Ovary (tissue), 9 donors: ENCODE data around the gene GLIPR1L1. TPM values are rescaled to one million over a fixed set of nuclear protein-coding genes. Genes with fewer than 3 reads are reported as not detected.

ENCODE experiments used
- DNase-seq, 5 donors: peaks; one replicate each; pipeline ENCODE4 v3.0.0-alpha.2; 2019 to 2020
- H3K27ac ChIP-seq, 2 donors: fragments of 200-600 bp; one replicate each; pipeline versions ENCODE4 v1.5.1 to v1.8.0; 2019 to 2022
- H3K27me3 ChIP-seq: fragments of 200-600 bp; one replicate; pipeline ENCODE4 v1.8.0; 2022
- H3K36me3 ChIP-seq: fragments of 200-600 bp; sonication (generic); one replicate; pipeline ENCODE4 v1.5.1; 2019
- H3K4me1 ChIP-seq: one replicate; pipeline ENCODE4 v1.8.1; 2013; ENCODE audit warnings: mild to moderate bottlenecking, moderate library complexity; ENCODE audit not compliant: insufficient read depth
- H3K4me3 ChIP-seq: fragments of 200-600 bp; sonication (generic); one replicate; pipeline ENCODE4 v1.5.1; 2017
- H3K9me3 ChIP-seq, 2 donors: fragments of 200-600 bp in 1 of 2; sonication (generic) in 1 of 2; one replicate each; pipeline versions ENCODE4 v1.5.1 to v1.8.1; 2013 to 2019; ENCODE audit warnings: mild to moderate bottlenecking in 1 of 2, moderate library complexity in 1 of 2
- CTCF ChIP-seq, 3 donors: fragments of 450-650 bp in 2 of 3; fragments of 200-600 bp in 1 of 3; IDR thresholded peaks; one replicate each; pipeline versions ENCODE4 v1.5.1 to v1.8.0; 2016 to 2022; ENCODE audit warnings: antibody characterized with exemption in 3 of 3, mild to moderate bottlenecking in 1 of 3
- EP300 ChIP-seq: sonication (generic); formaldehyde crosslinking; IDR thresholded peaks from one replicate; pipeline ENCODE4 v1.6.1; 2017; ENCODE audit warnings: antibody characterized with exemption
- POLR2A ChIP-seq: fragments of 450-650 bp; IDR thresholded peaks from one replicate; pipeline ENCODE4 v1.6.1; 2017; ENCODE audit warnings: antibody characterized with exemption, mild to moderate bottlenecking, moderate library complexity
- WGBS, 3 donors: extraction: QIAGEN DNeasy Blood & Tissue Kit in 1 of 3; methylation state at CpG; one replicate each; pipeline versions ENCODE4 v1.1.5 to v1.1.7; 2013 to 2017; 5-methylcytosine and 5-hydroxymethylcytosine counted together
- intact Hi-C, 4 donors: fragments of 100-400 bp; cut with DNase I; formaldehyde crosslinking; loops; one replicate each; pipeline versions ENCODE4 v1.11.0 to v1.15.1; 2022 to 2023
- polyA plus RNA-seq, 2 donors: library from polyadenylated mRNA; stranded (reverse); fragments of 200-250 nt in 1 of 2; fragments of 350-450 nt in 1 of 2; fragmentation: Illumina TruSeq in 1 of 2; extraction: RNeasy Lipid Tissue Mini Kit (QIAGEN cat#74804) in 1 of 2; gene quantifications; one replicate each; pipeline ENCODE4 v1.2.3, GENCODE V29; 2013 to 2014
- total RNA-seq, 7 donors: library from RNA; depleted of rRNA in 2 of 7; stranded (reverse); fragments of >200 nt in 2 of 7; fragmentation: NEBNext Ultra II Directional in 3 of 7; extraction: Animal tissue kit (Norgen Biotek cat#: 25700) in 3 of 7; gene quantifications; one replicate each; pipeline versions ENCODE4 v1.1.0 to v1.2.4, GENCODE V29; 2016 to 2023
- donor health status: DM: no; HTN: no; CAD: no; lungs with moderate emphysema.
- donor health status: DM: no; HTN: no; CAD: no.
- donor health status: Bipolar disorder and iron deficiency.
- donor health status: DM: yes; HTN: yes; CAD: no.
- donor health status: DM: no; HTN: no; CAD: no.
- donor health status: DM: yes; HTN: yes; CAD: no.

Gene GLIPR1L1
- total and polyA plus RNA-seq, 9 donors: not detected

DNA sequence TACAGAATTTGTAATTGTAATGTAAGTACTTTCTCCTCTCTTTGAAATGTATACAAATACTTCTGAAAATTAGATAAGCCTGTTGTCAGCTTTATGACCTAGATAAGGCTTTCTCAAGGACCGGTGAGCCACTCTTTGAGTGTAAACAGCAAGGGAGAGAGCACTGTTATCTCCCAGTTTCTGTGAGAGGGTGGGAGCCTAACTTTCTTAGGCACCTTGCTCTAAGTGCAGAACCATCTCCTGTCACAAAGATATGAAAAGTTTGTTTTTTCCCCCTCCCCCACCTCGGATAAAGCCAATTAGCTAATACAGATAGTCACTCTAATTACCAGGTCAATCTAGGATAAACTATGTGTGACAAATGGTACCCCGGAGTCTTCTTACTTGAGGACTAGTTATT is 40.1 kb upstream of the GLIPR1L1 start:
- no peaks in the 10 kb centered on the region for H3K36me3 ChIP-seq
- intact Hi-C loops: no loop called here
- no peaks in the 10 kb centered on the region for H3K4me1 ChIP-seq
- no peak for DNase-seq
- TF ChIP-seq POLR2A (no peak), CTCF (IDR thresholded peaks at IDR 0.05) (no peak), EP300 (no peak)
- no peaks in the 10 kb centered on the region for H3K27me3 ChIP-seq
- H3K27ac ChIP-seq: no peak overlapping the region
- no peaks in the 10 kb centered on the region for H3K9me3 ChIP-seq
- H3K4me3 ChIP-seq: no peak overlapping the region
- 13 to 26% (median 17%) methylated on average over 3 of the region's 3 CpGs for WGBS, 3 donors

GRCh38 chr12:75294797-75295196 is 39.7 kb upstream of the GLIPR1L1 start:
- no peak for TF ChIP-seq POLR2A
- no peak overlapping the region for H3K4me3 ChIP-seq
- no peaks in the 10 kb centered on the region for H3K4me1 ChIP-seq
- no peaks in the 10 kb centered on the region for H3K36me3 ChIP-seq
- intact Hi-C loops: no loop called here
- H3K27ac ChIP-seq: no peak overlapping the region
- H3K9me3 ChIP-seq: no peaks in the 10 kb centered on the region
- 54 to 63% (median 56%) methylated on average over 3 of the region's 3 CpGs for WGBS, 3 donors
- no peaks in the 10 kb centered on the region for H3K27me3 ChIP-seq
- no peak for DNase-seq

DNA sequence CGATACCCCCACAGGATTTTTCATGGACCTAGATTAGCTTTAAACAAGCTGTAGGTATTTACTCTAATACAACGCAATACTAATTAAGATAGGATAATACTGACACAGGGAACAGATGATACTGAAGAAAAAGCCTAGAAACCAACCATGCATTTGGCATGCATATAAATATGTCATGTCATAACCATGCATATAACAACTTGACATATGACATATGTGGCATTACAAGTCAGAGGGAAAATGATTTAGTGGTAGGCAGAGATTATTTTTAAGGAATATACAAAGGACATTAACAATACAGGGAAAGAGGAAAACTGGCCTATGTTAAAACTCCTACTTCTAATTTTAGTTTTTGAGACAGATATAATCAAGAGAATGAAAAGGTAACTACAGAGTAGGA is 32.2 kb upstream of the GLIPR1L1 start:
- peaks cover 0 to 4% of the 10 kb centered on the region in 2 donors for H3K9me3 ChIP-seq
- H3K4me1 ChIP-seq: no peaks in the 10 kb centered on the region
- no peak for TF ChIP-seq POLR2A
- no peak for TF ChIP-seq CTCF (IDR thresholded peaks at IDR 0.05)
- TF ChIP-seq EP300: no peak
- intact Hi-C loops: no loop called here
- H3K27me3 ChIP-seq: no peaks in the 10 kb centered on the region
- no peak for DNase-seq
- 90 to 98% (median 96%) methylated on average over 2 of the region's 2 CpGs for WGBS, 3 donors
- no peaks in the 10 kb centered on the region for H3K36me3 ChIP-seq
- H3K27ac ChIP-seq: no peak overlapping the region
- no peak overlapping the region for H3K4me3 ChIP-seq

DNA sequence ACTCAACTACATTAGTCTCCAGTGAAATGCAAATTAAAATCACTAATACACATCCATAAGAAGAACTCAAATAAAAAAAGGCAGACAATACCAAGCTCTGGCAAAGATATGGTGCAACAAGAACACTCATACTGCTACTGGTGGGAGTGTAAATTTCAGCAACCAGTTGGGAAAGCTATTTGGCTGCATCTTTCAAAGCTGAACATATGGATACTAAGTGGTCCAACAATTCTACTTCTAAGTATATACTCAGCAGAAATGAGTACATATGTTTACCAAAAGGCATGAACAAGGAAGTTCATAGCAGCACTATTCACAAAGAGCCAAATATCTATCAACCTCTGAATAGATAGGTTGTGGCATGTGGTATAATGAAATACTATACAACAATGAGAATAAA is 31.7 kb upstream of the GLIPR1L1 start:
- Histone ChIP-seq H3K4me1 (no peaks in the 10 kb centered on the region), H3K27ac (no peak overlapping the region), H3K4me3 (no peak overlapping the region), H3K9me3 (peaks cover 0 to 4% of the 10 kb centered on the region in 2 donors), H3K36me3 (no peaks in the 10 kb centered on the region), H3K27me3 (no peaks in the 10 kb centered on the region)
- intact Hi-C loops: no loop called here
- no peak for TF ChIP-seq CTCF (IDR thresholded peaks at IDR 0.05)
- TF ChIP-seq EP300: no peak
- no peak for TF ChIP-seq POLR2A
- DNase-seq: no peak

DNA sequence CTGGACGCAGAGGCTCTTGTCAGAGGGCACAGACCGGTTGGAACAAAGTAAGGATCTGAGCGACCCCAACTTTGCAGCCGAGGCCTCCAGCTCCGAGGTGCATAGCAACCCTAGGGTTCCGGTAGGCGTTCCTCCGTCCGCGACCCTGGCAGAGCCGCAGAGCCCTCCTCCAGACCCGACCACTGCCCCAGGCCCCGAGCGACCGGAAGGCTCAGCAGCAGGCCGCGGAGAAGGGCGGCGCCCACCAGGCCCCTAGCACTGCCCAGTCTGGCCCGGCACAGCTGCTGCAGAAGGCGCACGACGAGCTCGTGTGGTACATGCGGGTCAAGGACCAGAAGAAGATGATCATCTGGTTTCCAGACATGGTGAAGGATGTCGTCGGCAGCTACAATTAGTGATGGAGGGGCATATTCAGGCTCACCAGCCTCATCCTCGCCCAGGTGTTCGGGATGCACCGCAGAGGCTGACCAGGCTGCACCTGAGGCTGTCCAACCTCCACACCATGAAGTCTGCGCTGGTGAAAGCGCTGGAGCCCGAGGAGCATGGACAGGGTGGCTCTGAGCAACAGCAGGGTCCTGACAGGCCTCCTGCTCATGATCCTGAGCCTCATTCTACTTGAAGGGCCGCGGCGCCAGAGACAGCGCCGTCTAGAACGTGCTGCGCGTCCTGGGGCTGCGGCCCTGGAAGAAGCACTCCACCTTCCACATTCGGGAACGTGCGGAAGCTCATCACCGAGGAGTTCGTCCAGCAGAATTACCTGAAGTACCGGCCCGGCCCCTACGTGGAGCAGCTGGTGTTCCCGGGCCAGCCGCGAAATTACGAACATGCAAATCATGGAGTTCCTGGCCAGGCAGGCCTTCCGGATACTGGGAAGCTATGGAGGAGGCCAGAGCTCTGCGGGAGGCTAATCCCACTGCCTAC is 28.8 kb upstream of the GLIPR1L1 start:
- H3K27me3 ChIP-seq: no peaks in the 10 kb centered on the region
- no peak overlapping the region for H3K4me3 ChIP-seq
- DNase-seq: no peak
- no peaks in the 10 kb centered on the region for H3K4me1 ChIP-seq
- TF ChIP-seq EP300: no peak
- 95 to 96% (median 96%) methylated on average over 54 to 56 of the region's 56 CpGs for WGBS, 3 donors
- intact Hi-C loops: no loop called here
- no peak overlapping the region for H3K27ac ChIP-seq
- peaks cover 0 to 4% of the 10 kb centered on the region in 2 donors for H3K9me3 ChIP-seq
- no peaks in the 10 kb centered on the region for H3K36me3 ChIP-seq
